GM23338 (cell line): Measurements from ENCODE around the gene MGRN1.

Experiments
- EZH2 ChIP-seq: fragments of 200-600 bp; sonication (generic); IDR thresholded peaks from one replicate; pipeline ENCODE4 v1.8.0; 2017; ENCODE audit warnings: antibody characterized with exemption, mild to moderate bottlenecking, low read depth; ENCODE audit not compliant: unreplicated experiment
- EZH2phosphoT487 ChIP-seq: fragments of 200-600 bp; sonication (generic); IDR thresholded peaks from one replicate; pipeline ENCODE4 v1.8.1; 2018; ENCODE audit warnings: antibody characterized with exemption; ENCODE audit not compliant: unreplicated experiment
- POLR2AphosphoS5 ChIP-seq: IDR thresholded peaks from 2 replicates; pipeline ENCODE4 v1.6.1; 2016; ENCODE audit warnings: antibody characterized with exemption, low read depth
- TF ChIP-seq, protein P1 (sequence below), 2 experiments: fragments of 200-600 bp in 1 of 2; sonication (generic) in 1 of 2; conservative IDR thresholded peaks; 2 replicates each; pipeline versions ENCODE4 v1.5.1 to v1.6.1; 2016 to 2017; ENCODE audit warnings: antibody characterized with exemption in 2 of 2, low read depth in 2 of 2, mild to moderate bottlenecking in 2 of 2, moderate library complexity in 1 of 2
- TF ChIP-seq, protein P2 (sequence below): IDR thresholded peaks from one replicate; pipeline ENCODE4 v1.6.1; 2018; ENCODE audit warnings: antibody characterized with exemption; ENCODE audit not compliant: unreplicated experiment

DNA sequence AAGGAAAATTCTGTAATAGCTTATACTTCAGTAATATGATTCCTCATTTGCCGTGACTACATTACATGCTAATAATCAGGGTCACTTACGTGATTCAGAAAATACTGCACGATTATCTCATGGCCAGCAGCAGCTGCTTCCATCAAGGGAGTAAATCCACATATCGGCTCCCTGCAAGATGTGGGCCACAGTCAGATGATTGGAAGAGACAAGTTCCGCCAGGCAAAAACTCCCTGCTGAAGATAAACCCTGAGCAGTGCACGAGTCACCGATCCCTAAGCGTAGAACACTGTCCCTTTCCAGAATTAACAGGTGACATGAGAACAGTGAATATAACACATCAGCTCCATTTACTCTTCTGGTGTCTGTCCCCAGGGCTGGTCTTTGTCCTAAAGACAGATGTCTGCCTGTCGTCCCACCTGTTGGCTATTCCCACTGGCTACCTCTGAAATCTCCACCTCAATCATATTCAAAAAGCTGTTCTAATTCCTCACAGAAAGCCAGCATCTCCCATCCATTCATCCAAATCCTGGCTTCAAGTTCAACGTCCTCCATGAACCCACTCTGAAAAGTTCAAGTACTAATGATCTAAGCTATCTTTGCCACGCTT, 100.1 kb downstream of the MGRN1 start:
- TF ChIP-seq, protein P1, sequence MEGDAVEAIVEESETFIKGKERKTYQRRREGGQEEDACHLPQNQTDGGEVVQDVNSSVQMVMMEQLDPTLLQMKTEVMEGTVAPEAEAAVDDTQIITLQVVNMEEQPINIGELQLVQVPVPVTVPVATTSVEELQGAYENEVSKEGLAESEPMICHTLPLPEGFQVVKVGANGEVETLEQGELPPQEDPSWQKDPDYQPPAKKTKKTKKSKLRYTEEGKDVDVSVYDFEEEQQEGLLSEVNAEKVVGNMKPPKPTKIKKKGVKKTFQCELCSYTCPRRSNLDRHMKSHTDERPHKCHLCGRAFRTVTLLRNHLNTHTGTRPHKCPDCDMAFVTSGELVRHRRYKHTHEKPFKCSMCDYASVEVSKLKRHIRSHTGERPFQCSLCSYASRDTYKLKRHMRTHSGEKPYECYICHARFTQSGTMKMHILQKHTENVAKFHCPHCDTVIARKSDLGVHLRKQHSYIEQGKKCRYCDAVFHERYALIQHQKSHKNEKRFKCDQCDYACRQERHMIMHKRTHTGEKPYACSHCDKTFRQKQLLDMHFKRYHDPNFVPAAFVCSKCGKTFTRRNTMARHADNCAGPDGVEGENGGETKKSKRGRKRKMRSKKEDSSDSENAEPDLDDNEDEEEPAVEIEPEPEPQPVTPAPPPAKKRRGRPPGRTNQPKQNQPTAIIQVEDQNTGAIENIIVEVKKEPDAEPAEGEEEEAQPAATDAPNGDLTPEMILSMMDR (conservative IDR thresholded peaks at IDR 0.05; ENCODE audit: low read depth in 2 of 2) = no peak
- TF ChIP-seq POLR2AphosphoS5 (no peak), EZH2 (no peak), EZH2phosphoT487 (no peak)
- TF ChIP-seq, protein P2, sequence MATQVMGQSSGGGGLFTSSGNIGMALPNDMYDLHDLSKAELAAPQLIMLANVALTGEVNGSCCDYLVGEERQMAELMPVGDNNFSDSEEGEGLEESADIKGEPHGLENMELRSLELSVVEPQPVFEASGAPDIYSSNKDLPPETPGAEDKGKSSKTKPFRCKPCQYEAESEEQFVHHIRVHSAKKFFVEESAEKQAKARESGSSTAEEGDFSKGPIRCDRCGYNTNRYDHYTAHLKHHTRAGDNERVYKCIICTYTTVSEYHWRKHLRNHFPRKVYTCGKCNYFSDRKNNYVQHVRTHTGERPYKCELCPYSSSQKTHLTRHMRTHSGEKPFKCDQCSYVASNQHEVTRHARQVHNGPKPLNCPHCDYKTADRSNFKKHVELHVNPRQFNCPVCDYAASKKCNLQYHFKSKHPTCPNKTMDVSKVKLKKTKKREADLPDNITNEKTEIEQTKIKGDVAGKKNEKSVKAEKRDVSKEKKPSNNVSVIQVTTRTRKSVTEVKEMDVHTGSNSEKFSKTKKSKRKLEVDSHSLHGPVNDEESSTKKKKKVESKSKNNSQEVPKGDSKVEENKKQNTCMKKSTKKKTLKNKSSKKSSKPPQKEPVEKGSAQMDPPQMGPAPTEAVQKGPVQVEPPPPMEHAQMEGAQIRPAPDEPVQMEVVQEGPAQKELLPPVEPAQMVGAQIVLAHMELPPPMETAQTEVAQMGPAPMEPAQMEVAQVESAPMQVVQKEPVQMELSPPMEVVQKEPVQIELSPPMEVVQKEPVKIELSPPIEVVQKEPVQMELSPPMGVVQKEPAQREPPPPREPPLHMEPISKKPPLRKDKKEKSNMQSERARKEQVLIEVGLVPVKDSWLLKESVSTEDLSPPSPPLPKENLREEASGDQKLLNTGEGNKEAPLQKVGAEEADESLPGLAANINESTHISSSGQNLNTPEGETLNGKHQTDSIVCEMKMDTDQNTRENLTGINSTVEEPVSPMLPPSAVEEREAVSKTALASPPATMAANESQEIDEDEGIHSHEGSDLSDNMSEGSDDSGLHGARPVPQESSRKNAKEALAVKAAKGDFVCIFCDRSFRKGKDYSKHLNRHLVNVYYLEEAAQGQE = no peak
